B cell (primary cell): ENCODE results near the gene PAMR1. TPM values are rescaled to one million over a fixed set of nuclear protein-coding genes. Genes with fewer than 3 reads are reported as not detected.

Source experiments
- ATAC-seq: fragments of 200-7000 bp; cut with Tn5 transposase; one replicate; pipeline ENCODE4 v1.10.0; 2021; ENCODE audit warnings: low read depth, mild to moderate bottlenecking, moderate number of reproducible peaks, moderate library complexity
- CTCF ChIA-PET: fragments of 350-600 bp; sonication (Branson Sonifier 250); formaldehyde crosslinking; loops from one replicate; lab custom pipeline; 2021; ENCODE audit warnings: antibody characterized with exemption, inconsistent platforms; lab: Charles Lee
- POLR2A ChIA-PET: fragments of 350-600 bp; sonication (Branson Sonifier 250); formaldehyde crosslinking; loops from one replicate; lab custom pipeline; 2021; ENCODE audit warnings: antibody characterized with exemption; lab: Charles Lee
- DNase-seq: peaks from one replicate; pipeline ENCODE4 v3.0.0; 2013
- H2AFZ ChIP-seq: 2 replicates; pipeline ENCODE4 v1.6.1; 2012; ENCODE audit warnings: mild to moderate bottlenecking, low read depth, low read length; ENCODE audit not compliant: insufficient read depth, poor library complexity, severe bottlenecking
- H3K27ac ChIP-seq, 2 donors: 1 replicate in 1 of 2; 2 replicates in 1 of 2; pipeline ENCODE4 v1.5.1; 2012 to 2013; ENCODE audit warnings: low read length in 2 of 2, mild to moderate bottlenecking in 2 of 2, moderate library complexity in 1 of 2
- H3K27me3 ChIP-seq, 4 experiments: fragments of 200-600 bp in 1 of 4; sonication (generic) in 1 of 4; replicated peaks in 1 of 4; 1 replicate in 2 of 4; 2 replicates in 2 of 4; pipeline versions ENCODE4 v1.6.1 to v1.7.0; 2013 to 2016; ENCODE audit warnings: low read length in 3 of 4, mild to moderate bottlenecking in 2 of 4, mixed read lengths in 1 of 4, moderate library complexity in 1 of 4; ENCODE audit not compliant: insufficient read depth in 4 of 4, control insufficient read depth in 3 of 4; ENCODE audit errors: control extremely low read depth in 1 of 4
- H3K36me3 ChIP-seq, 2 experiments: replicated peaks in 1 of 2; 1 replicate in 1 of 2; 2 replicates in 1 of 2; pipeline versions ENCODE4 v1.6.1 to v1.7.1; 2013; ENCODE audit warnings: low read length in 1 of 2; ENCODE audit not compliant: insufficient read depth in 2 of 2, control insufficient read depth in 1 of 2; ENCODE audit errors: control extremely low read depth in 1 of 2, extremely low read depth in 1 of 2
- H3K4me1 ChIP-seq, 2 donors: fragments of 200-600 bp in 1 of 2; sonication (generic) in 1 of 2; 1 replicate in 1 of 2; 2 replicates in 1 of 2; pipeline versions ENCODE4 v1.5.1 to v1.6.1; 2013 to 2017; ENCODE audit warnings: low read length in 2 of 2; ENCODE audit not compliant: control insufficient read depth in 2 of 2, insufficient read depth in 2 of 2
- H3K4me2 ChIP-seq: replicated peaks from 2 replicates; pipeline ENCODE3; 2012; ENCODE audit warnings: mild to moderate bottlenecking, low read depth, low read length; ENCODE audit not compliant: poor library complexity, severe bottlenecking
- H3K4me3 ChIP-seq, 5 experiments: fragments of 200-600 bp in 1 of 5; sonication (generic) in 1 of 5; 1 replicate in 3 of 5; 2 replicates in 2 of 5; pipeline versions ENCODE4 v1.5.1 to v1.7.0; 2011 to 2016; ENCODE audit warnings: low read length in 4 of 5, mild to moderate bottlenecking in 4 of 5, low read depth in 2 of 5, control low read depth in 1 of 5, moderate library complexity in 1 of 5; ENCODE audit not compliant: insufficient read depth in 1 of 5; ENCODE audit errors: control extremely low read depth in 1 of 5, extremely low read depth in 1 of 5
- H3K79me2 ChIP-seq: fragments of 200-600 bp; sonication (generic); one replicate; pipeline ENCODE4 v1.6.0; 2016; ENCODE audit warnings: low read length; ENCODE audit not compliant: control insufficient read depth, insufficient read depth
- H3K9ac ChIP-seq: fragments of 200-600 bp; sonication (generic); 2 replicates; pipeline ENCODE4 v1.6.1; 2017; ENCODE audit warnings: mild to moderate bottlenecking, low read length, moderate library complexity
- H3K9me3 ChIP-seq, 3 donors: one replicate each; pipeline versions ENCODE4 v1.6.1 to v1.7.1; 2013; ENCODE audit warnings: low read length in 2 of 3; ENCODE audit not compliant: control insufficient read depth in 2 of 3, insufficient read depth in 1 of 3; ENCODE audit errors: control extremely low read depth in 1 of 3
- H4K20me1 ChIP-seq: 2 replicates; pipeline ENCODE4 v1.6.0; 2012; ENCODE audit warnings: mild to moderate bottlenecking, low read length; ENCODE audit not compliant: insufficient read depth, control insufficient read depth, poor library complexity, severe bottlenecking
- H3K27ac Mint-ChIP-seq: one replicate; pipeline ENCODE4 v1.8.0; 2021; ENCODE audit warnings: mixed read lengths
- H3K27me3 Mint-ChIP-seq: one replicate; pipeline ENCODE4 v1.8.0; 2021; ENCODE audit warnings: mixed read lengths
- H3K4me1 Mint-ChIP-seq: one replicate; pipeline ENCODE4 v1.8.0; 2021; ENCODE audit warnings: mixed read lengths
- H3K4me3 Mint-ChIP-seq: one replicate; pipeline ENCODE4 v1.8.0; 2021; ENCODE audit warnings: mixed read lengths
- H3K9me3 Mint-ChIP-seq: one replicate; pipeline ENCODE4 v1.8.0; 2022; ENCODE audit warnings: mixed read lengths; ENCODE audit not compliant: insufficient read depth
- CTCF ChIP-seq: fragments of 200-600 bp; IDR thresholded peaks from one replicate; pipeline ENCODE4 v1.8.0; 2022; ENCODE audit warnings: antibody characterized with exemption, mild to moderate bottlenecking
- EZH2 ChIP-seq: IDR thresholded peaks from 2 replicates; pipeline ENCODE4 v1.6.1; 2012; ENCODE audit warnings: borderline replicate concordance, low read depth, mild to moderate bottlenecking, moderate library complexity, low read length; ENCODE audit not compliant: insufficient read depth, poor library complexity, severe bottlenecking
- WGBS: methylation state at CpG from one replicate; pipeline ENCODE4 v1.1.5; 2013; ENCODE audit warnings: missing lambda C conversion rate; ENCODE audit not compliant: insufficient coverage; 5-methylcytosine and 5-hydroxymethylcytosine counted together
- intact Hi-C: fragments of 100-400 bp; cut with micrococcal nuclease; formaldehyde crosslinking; loops from one replicate; pipeline ENCODE4 v1.10.0; 2022
- polyA plus RNA-seq: library from polyadenylated mRNA; depleted of rRNA; stranded (reverse); fragments of >200 nt; gene quantifications from 2 replicates; pipeline ENCODE4 v1.2.3, GENCODE V29; 2012
- total RNA-seq, 2 donors: library from RNA; stranded (reverse); fragments of 120-200 nt in 1 of 2; gene quantifications; 1 replicate in 1 of 2; 2 replicates in 1 of 2; pipeline versions ENCODE4 v1.2.3 to v1.2.4, GENCODE V29; 2013 to 2022

PAMR1 gene
- total and polyA plus RNA-seq, 2 donors (not counting 1 experiment from before 2014, with no cell fraction given): not detected

- Histone ChIP-seq H3K9me3 (peaks cover 0 to 1% (median 0%) of the 10 kb centered on the region in 3 donors), H3K27ac (no peak overlapping the region), H3K36me3 (no peaks in the 10 kb centered on the region), H4K20me1 (no peaks in the 10 kb centered on the region), H3K4me1 (peaks cover 10 to 18% of the 10 kb centered on the region in 2 donors), H3K79me2 (no peaks in the 10 kb centered on the region), H3K27me3 (peaks cover 0 to 6% (median 1%) of the 10 kb centered on the region in 4 experiments), H3K4me2 (no peak overlapping the region), H2AFZ (no peak overlapping the region), H3K9ac (no peak overlapping the region), H3K4me3 (no peak overlapping the region)
- TF ChIP-seq CTCF: no peak
- Mint-ChIP-seq H3K4me1 (peaks cover 20% of the 10 kb centered on the region), H3K27me3 (peaks cover 15% of the 10 kb centered on the region), H3K9me3 (no peaks in the 10 kb centered on the region), H3K27ac (no peak overlapping the region), H3K4me3 (no peak overlapping the region)
- CTCF ChIA-PET: interaction anchor here (0.7 to 11.8 kb wide), 10 partner anchors 9 to 882 kb away, joined by 3 to 248 read pairs (median 8); partner anchors contain the start of gene ELF5
- 100% methylated on average over 2 of the region's 5 CpGs for WGBS
- POLR2A ChIA-PET: no interaction called here
- no peak for DNase-seq
- intact Hi-C loops: loop anchor here (5.0 kb wide), 2 partner anchors 133 to 253 kb away; no protein-coding TSS in a partner anchor
- no peak for ATAC-seq
Measured at GRCh38 chr11:35394941-35395340, 130.5 kb downstream of the PAMR1 start.

GRCh38 chr11:35393098-35393497 is 132.3 kb downstream of the PAMR1 start:
- H3K27me3 ChIP-seq: peaks cover 0 to 6% (median 1%) of the 10 kb centered on the region in 4 experiments
- no peaks in the 10 kb centered on the region for H3K79me2 ChIP-seq
- POLR2A ChIA-PET: no interaction called here
- ATAC-seq: no peak
- no peak overlapping the region for H3K9ac ChIP-seq
- no peak overlapping the region for H3K4me2 ChIP-seq
- H3K27ac Mint-ChIP-seq: no peak overlapping the region
- no peak overlapping the region for H3K4me3 ChIP-seq
- intact Hi-C loops: loop anchor here (5.0 kb wide), 2 partner anchors 131 to 251 kb away; no protein-coding TSS in a partner anchor
- CTCF ChIA-PET: interaction anchor here (1.0 to 11.8 kb wide), 16 partner anchors 8 to 1219 kb away, joined by 3 to 248 read pairs (median 5); partner anchors contain the start of gene ELF5
- no peaks in the 10 kb centered on the region for H3K9me3 Mint-ChIP-seq
- peaks cover 10 to 18% of the 10 kb centered on the region in 2 donors for H3K4me1 ChIP-seq
- no peak overlapping the region for H3K4me3 Mint-ChIP-seq
- H3K27me3 Mint-ChIP-seq: peaks cover 5% of the 10 kb centered on the region
- TF ChIP-seq EZH2: no peak
- no peak for TF ChIP-seq CTCF
- DNase-seq: no peak
- no peaks in the 10 kb centered on the region for H3K9me3 ChIP-seq
- peaks cover 20% of the 10 kb centered on the region for H3K4me1 Mint-ChIP-seq
- H3K36me3 ChIP-seq: no peaks in the 10 kb centered on the region
- WGBS: 48% methylated on average over 4 of the region's 4 CpGs
- H4K20me1 ChIP-seq: no peaks in the 10 kb centered on the region
- no peak overlapping the region for H2AFZ ChIP-seq
- H3K27ac ChIP-seq: no peak overlapping the region
